Mesenchymal stem cell (in vitro differentiated cells and primary cell): ENCODE data around the gene MAD2L1.

Experiments used
- DNase-seq: peaks from one replicate; pipeline ENCODE4 v3.0.0-alpha.2; 2013
- H2AFZ ChIP-seq: one replicate; pipeline ENCODE4 v1.6.1; 2013; ENCODE audit warnings: low read depth, mild to moderate bottlenecking, control low read depth, inconsistent platforms, low read length, moderate library complexity
- H2AK5ac ChIP-seq: 2 replicates; pipeline ENCODE4 v1.6.1; 2013; ENCODE audit warnings: low read length, moderate library complexity, mild to moderate bottlenecking, inconsistent platforms; ENCODE audit not compliant: severe bottlenecking
- H2BK120ac ChIP-seq: one replicate; pipeline ENCODE4 v1.6.1; 2013; ENCODE audit warnings: low read depth, mild to moderate bottlenecking, inconsistent platforms, low read length, moderate library complexity
- H2BK12ac ChIP-seq, 2 experiments: one replicate each; pipeline ENCODE4 v1.6.1; 2013; ENCODE audit warnings: inconsistent platforms in 2 of 2, low read length in 2 of 2, mild to moderate bottlenecking in 2 of 2, moderate library complexity in 2 of 2, control low read depth in 1 of 2
- H2BK15ac ChIP-seq: one replicate; pipeline ENCODE4 v1.6.1; 2013; ENCODE audit warnings: mild to moderate bottlenecking, low read depth, inconsistent platforms; ENCODE audit not compliant: poor library complexity, severe bottlenecking
- H2BK5ac ChIP-seq: 2 replicates; pipeline ENCODE4 v1.6.1; 2013; ENCODE audit warnings: low read depth, mild to moderate bottlenecking, low read length, control low read depth, inconsistent platforms; ENCODE audit not compliant: poor library complexity, severe bottlenecking
- H3K14ac ChIP-seq, 2 experiments: one replicate each; pipeline ENCODE4 v1.6.1; 2013; ENCODE audit warnings: inconsistent platforms in 2 of 2, low read length in 2 of 2, control low read depth in 1 of 2, mild to moderate bottlenecking in 1 of 2, moderate library complexity in 1 of 2
- H3K18ac ChIP-seq, 2 experiments: one replicate each; pipeline ENCODE4 v1.6.1; 2013; ENCODE audit warnings: inconsistent platforms in 2 of 2, low read length in 2 of 2, control low read depth in 1 of 2, low read depth in 1 of 2, mild to moderate bottlenecking in 1 of 2
- H3K23ac ChIP-seq, 2 experiments: one replicate each; pipeline ENCODE4 v1.6.1; 2013; ENCODE audit warnings: inconsistent platforms in 2 of 2, low read length in 2 of 2, mild to moderate bottlenecking in 2 of 2, moderate library complexity in 2 of 2, control low read depth in 1 of 2
- H3K27ac ChIP-seq: 2 replicates; pipeline ENCODE4 v1.5.1; 2013; ENCODE audit warnings: mild to moderate bottlenecking, moderate library complexity, low read length, control low read depth, inconsistent platforms; ENCODE audit not compliant: poor library complexity, severe bottlenecking
- H3K27me3 ChIP-seq, 2 experiments: 2 replicates each; pipeline versions ENCODE4 v1.6.1 to v1.7.0; 2013; ENCODE audit warnings: low read length in 2 of 2, mild to moderate bottlenecking in 2 of 2, moderate library complexity in 2 of 2, control low read depth in 1 of 2, inconsistent platforms in 1 of 2; ENCODE audit not compliant: control insufficient read depth in 1 of 2, insufficient read depth in 1 of 2
- H3K36me3 ChIP-seq, 2 experiments: 2 replicates each; pipeline versions ENCODE4 v1.6.1 to v1.7.0; 2013; ENCODE audit warnings: low read length in 2 of 2, control low read depth in 1 of 2, inconsistent platforms in 1 of 2, low read depth in 1 of 2, mild to moderate bottlenecking in 1 of 2; ENCODE audit not compliant: insufficient read depth in 2 of 2, control insufficient read depth in 1 of 2
- H3K4ac ChIP-seq, 2 experiments: one replicate each; pipeline ENCODE4 v1.6.1; 2013; ENCODE audit warnings: inconsistent platforms in 2 of 2, low read length in 2 of 2, mild to moderate bottlenecking in 2 of 2, moderate library complexity in 2 of 2, control low read depth in 1 of 2, low read depth in 1 of 2
- H3K4me1 ChIP-seq: 2 replicates; pipeline ENCODE4 v1.6.1; 2013; ENCODE audit warnings: low read depth, low read length, control low read depth; ENCODE audit not compliant: control insufficient read depth, insufficient read depth
- H3K4me2 ChIP-seq: 2 replicates; pipeline ENCODE4 v1.6.1; 2013; ENCODE audit warnings: low read length, mild to moderate bottlenecking, inconsistent platforms; ENCODE audit not compliant: poor library complexity, severe bottlenecking
- H3K4me3 ChIP-seq, 2 experiments: 2 replicates each; pipeline versions ENCODE4 v1.5.1 to v1.7.0; 2013; ENCODE audit warnings: low read length in 2 of 2, mild to moderate bottlenecking in 2 of 2, control low read depth in 1 of 2, low read depth in 1 of 2; ENCODE audit not compliant: insufficient read depth in 1 of 2
- H3K79me1 ChIP-seq: replicated peaks from 2 replicates; pipeline ENCODE4 v1.6.1; 2013; ENCODE audit warnings: mild to moderate bottlenecking, control low read depth, low read length, inconsistent platforms; ENCODE audit not compliant: poor library complexity, severe bottlenecking
- H3K9ac ChIP-seq: 2 replicates; pipeline ENCODE4 v1.7.0; 2013; ENCODE audit warnings: mild to moderate bottlenecking, low read length, moderate library complexity
- H3K9me3 ChIP-seq: 2 replicates; pipeline ENCODE4 v1.7.0; 2013; ENCODE audit warnings: mild to moderate bottlenecking, low read length; ENCODE audit not compliant: control insufficient read depth
- H4K8ac ChIP-seq: one replicate; pipeline ENCODE4 v1.6.1; 2013; ENCODE audit warnings: inconsistent platforms, mild to moderate bottlenecking, low read length, moderate library complexity
- H4K91ac ChIP-seq: one replicate; pipeline ENCODE4 v1.6.1; 2013; ENCODE audit warnings: mild to moderate bottlenecking, low read length, inconsistent platforms
- WGBS: methylation state at CpG from one replicate; pipeline ENCODE4 v1.1.7; 2013; ENCODE audit warnings: mixed read lengths; 5-methylcytosine and 5-hydroxymethylcytosine counted together

The MAD2L1 gene

DNA sequence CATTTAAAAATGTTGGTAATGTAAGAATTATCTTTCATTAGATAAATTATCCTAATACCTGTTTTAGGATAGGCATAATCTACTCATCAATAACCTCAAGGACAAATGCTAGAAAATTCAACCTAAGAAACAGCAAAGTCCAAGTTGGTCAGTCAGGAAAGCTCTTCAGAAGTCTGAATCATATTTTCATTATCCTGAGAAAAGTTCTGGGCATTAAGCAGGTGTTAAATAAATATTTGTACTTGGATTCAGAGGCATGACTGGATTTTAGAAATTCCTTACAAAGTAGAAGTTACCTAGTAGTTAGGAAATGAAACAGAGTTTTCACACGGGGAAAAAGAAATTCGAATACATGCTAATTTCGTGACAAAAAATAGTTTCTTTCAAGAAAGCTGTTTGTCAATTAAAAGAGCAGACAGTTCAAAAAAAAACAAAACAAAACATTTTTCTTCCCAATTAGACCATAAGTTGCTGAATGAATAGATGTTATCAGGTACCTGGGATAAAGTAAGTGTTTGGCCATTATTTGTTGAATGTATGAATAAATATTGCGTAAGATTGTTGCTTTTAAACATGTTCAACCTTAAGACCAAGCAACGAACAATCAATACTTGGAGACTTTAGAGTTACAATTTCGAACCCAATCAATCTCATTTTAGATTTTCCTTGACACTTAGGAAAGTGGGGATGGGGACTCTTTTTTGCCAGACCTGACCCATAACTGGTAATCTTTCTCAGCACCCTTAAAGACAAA, 48.5 kb downstream of the MAD2L1 start:
- Histone ChIP-seq H3K4me2 (no peak overlapping the region), H3K79me1 (no peaks in the 10 kb centered on the region), H2BK120ac (no peak overlapping the region), H3K9me3 (no peaks in the 10 kb centered on the region), H2AK5ac (no peak overlapping the region), H3K4me3 (no peak overlapping the region), H3K9ac (no peak overlapping the region), H3K23ac (no peak overlapping the region), H2BK12ac (no peak overlapping the region), H3K4me1 (no peaks in the 10 kb centered on the region), H3K4ac (no peak overlapping the region), H3K36me3 (no peaks in the 10 kb centered on the region), H2BK15ac (no peak overlapping the region), H3K14ac (no peak overlapping the region), H3K27me3 (no peaks in the 10 kb centered on the region), H4K91ac (no peak overlapping the region), H2AFZ (no peak overlapping the region), H2BK5ac (no peak overlapping the region), H3K18ac (no peak overlapping the region), H4K8ac (no peak overlapping the region), H3K27ac (no peak overlapping the region)
- 92% methylated on average over 3 of the region's 6 CpGs for WGBS
- DNase-seq, result no peak

DNA sequence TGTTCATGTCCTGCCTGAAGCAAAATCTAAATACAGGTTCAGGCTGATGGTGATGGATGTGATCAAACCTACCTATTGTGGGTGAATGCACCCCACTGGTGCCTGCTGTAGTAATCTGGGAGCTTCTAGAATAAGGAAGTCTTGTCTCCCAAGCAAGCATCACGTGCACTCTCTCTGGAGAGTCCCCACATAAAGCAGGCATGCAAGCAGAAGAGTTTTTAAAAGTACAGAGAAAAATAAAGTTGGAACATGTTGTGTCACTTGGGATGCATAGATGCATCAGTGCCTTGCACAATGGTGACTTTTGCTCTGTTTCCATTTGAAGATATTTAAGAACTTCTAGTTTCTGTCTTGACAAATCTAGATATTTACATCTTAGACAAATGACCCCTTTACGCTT, 54.9 kb downstream of the MAD2L1 start:
- Histone ChIP-seq H4K91ac (no peak overlapping the region), H2BK15ac (no peak overlapping the region), H3K14ac (no peak overlapping the region), H3K9me3 (no peaks in the 10 kb centered on the region), H3K4me1 (no peaks in the 10 kb centered on the region), H3K79me1 (no peaks in the 10 kb centered on the region), H2BK12ac (peak overlapping the region in 1 of 2 experiments; percentile 1), H3K36me3 (no peaks in the 10 kb centered on the region), H4K8ac (no peak overlapping the region), H3K18ac (no peak overlapping the region), H3K4me2 (no peak overlapping the region), H3K23ac (no peak overlapping the region), H3K4ac (no peak overlapping the region), H3K27ac (no peak overlapping the region), H2BK120ac (no peak overlapping the region), H2BK5ac (no peak overlapping the region), H3K27me3 (no peaks in the 10 kb centered on the region), H3K9ac (no peak overlapping the region), H3K4me3 (no peak overlapping the region), H2AK5ac (no peak overlapping the region), H2AFZ (no peak overlapping the region)
- WGBS, result 92% methylated on average over 1 of the region's 2 CpGs
- DNase-seq, result no peak

DNA sequence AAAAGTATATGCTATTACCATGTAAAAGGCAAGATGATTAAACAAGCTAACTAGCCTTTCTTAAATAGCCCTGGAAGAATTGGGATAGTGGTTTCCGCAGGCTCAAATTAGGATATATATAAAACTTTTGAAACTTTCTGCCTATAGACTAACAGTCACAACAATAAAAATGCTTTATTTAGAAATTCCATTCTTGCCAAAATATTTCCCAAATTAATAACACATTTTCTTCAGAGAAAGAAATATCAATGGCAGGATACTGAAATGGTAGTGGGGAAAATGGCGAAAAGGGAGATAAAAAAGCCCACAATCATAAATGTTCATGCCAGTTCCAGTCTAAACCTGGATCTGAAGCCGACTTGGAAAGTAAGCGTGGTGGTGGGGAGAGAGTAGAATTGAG, 56.0 kb downstream of the MAD2L1 start:
- Histone ChIP-seq H3K27ac (no peak overlapping the region), H3K36me3 (no peaks in the 10 kb centered on the region), H3K18ac (no peak overlapping the region)

GRCh38 chr4:120009731-120010130, 56.9 kb downstream of the MAD2L1 start:
- H2BK5ac ChIP-seq, result no peak overlapping the region
- H3K23ac ChIP-seq, result no peak overlapping the region
- no peaks in the 10 kb centered on the region for H3K9me3 ChIP-seq
- H4K8ac ChIP-seq, result peak overlapping the region; percentile 60
- DNase-seq, result peak; percentile 93
- WGBS, result 43% methylated on average over 2 of the region's 2 CpGs
- no peak overlapping the region for H2BK12ac ChIP-seq
- H3K27me3 ChIP-seq, result no peaks in the 10 kb centered on the region
- H3K18ac ChIP-seq, result peak overlapping the region in 1 of 2 experiments; percentile 31
- H3K4me2 ChIP-seq, result no peak overlapping the region
- H3K4ac ChIP-seq, result no peak overlapping the region
- no peak overlapping the region for H2AFZ ChIP-seq
- H2BK15ac ChIP-seq, result no peak overlapping the region
- no peak overlapping the region for H2AK5ac ChIP-seq
- H3K4me1 ChIP-seq, result no peaks in the 10 kb centered on the region
- H3K14ac ChIP-seq, result no peak overlapping the region
- H2BK120ac ChIP-seq, result no peak overlapping the region
- no peak overlapping the region for H4K91ac ChIP-seq
- no peaks in the 10 kb centered on the region for H3K79me1 ChIP-seq
- H3K27ac ChIP-seq, result no peak overlapping the region
- no peak overlapping the region for H3K4me3 ChIP-seq
- no peak overlapping the region for H3K9ac ChIP-seq
- no peaks in the 10 kb centered on the region for H3K36me3 ChIP-seq

More for the DNA sequence above, 56.0 kb downstream of the MAD2L1 start:
- Histone ChIP-seq H3K4me2 (no peak overlapping the region), H3K27me3 (no peaks in the 10 kb centered on the region), H3K9me3 (no peaks in the 10 kb centered on the region), H3K4me3 (no peak overlapping the region), H4K91ac (no peak overlapping the region), H2AK5ac (no peak overlapping the region), H2BK5ac (no peak overlapping the region), H3K4ac (no peak overlapping the region), H4K8ac (no peak overlapping the region), H2BK15ac (no peak overlapping the region), H3K4me1 (no peaks in the 10 kb centered on the region), H3K9ac (no peak overlapping the region), H3K23ac (no peak overlapping the region), H3K79me1 (no peaks in the 10 kb centered on the region), H2BK120ac (no peak overlapping the region), H2AFZ (no peak overlapping the region), H3K14ac (no peak overlapping the region), H2BK12ac (no peak overlapping the region)
- no peak for DNase-seq
- 90% methylated on average over 2 of the region's 4 CpGs for WGBS
